NCI-H2196 (cell line): ENCODE data around the gene ABL1.
A peak's percentile ranks its signal among the peaks of the same experiment; 100 is the strongest.

ENCODE experiments used
- DNase-seq: peaks from one replicate; lab custom pipeline; 2025; ENCODE audit not compliant: unreplicated experiment; lab: John Stamatoyannopoulos, UW

Gene ABL1

GRCh38 chr9:130929571-130930038 lies 94.6 kb downstream of the ABL1 start:
- no peak for DNase-seq

GRCh38 chr9:130930132-130930803 lies 95.2 kb downstream of the ABL1 start:
- no peak for DNase-seq

GRCh38 chr9:130930804-130931349 lies 95.8 kb downstream of the ABL1 start:
- no peak for DNase-seq

- no peak for DNase-seq
Measured at GRCh38 chr9:130931508-130932254, 96.6 kb downstream of the ABL1 start.

- DNase-seq, result no peak
Measured at GRCh38 chr9:130932255-130933079, 97.4 kb downstream of the ABL1 start.

GRCh38 chr9:130933114-130934046 lies 98.3 kb downstream of the ABL1 start:
- DNase-seq, result no peak

GRCh38 chr9:130934246-130934645 lies 99.2 kb downstream of the ABL1 start:
- DNase-seq, result no peak

- no peak for DNase-seq
Measured at GRCh38 chr9:130934702-130935647, 99.9 kb downstream of the ABL1 start.

GRCh38 chr9:130935648-130936271 lies 100.7 kb downstream of the ABL1 start:
- no peak for DNase-seq

GRCh38 chr9:130936285-130937117 lies 101.4 kb downstream of the ABL1 start:
- DNase-seq, result peak; percentile 57
